Upper lobe of right lung (tissue), 1 donor: ENCODE results near the gene PTTG1IP. TPM values are rescaled to one million over a fixed set of nuclear protein-coding genes. Genes with fewer than 3 reads are reported as not detected.

ENCODE experiments used
- ATAC-seq: fragments of 200-7000 bp; cut with Tn5 transposase; one replicate; pipeline ENCODE4 v1.9.1; 2020; ENCODE audit warnings: mild to moderate bottlenecking, moderate library complexity
- DNase-seq: peaks from one replicate; pipeline ENCODE4 v3.0.0-alpha.2; 2020
- H3K27ac ChIP-seq: fragments of 200-600 bp; one replicate; pipeline ENCODE4 v1.8.0; 2022
- H3K27me3 ChIP-seq: fragments of 200-600 bp; one replicate; pipeline ENCODE4 v1.8.0; 2022; ENCODE audit warnings: mild to moderate bottlenecking
- H3K36me3 ChIP-seq: fragments of 200-600 bp; one replicate; pipeline ENCODE4 v1.8.0; 2022
- H3K4me1 ChIP-seq: fragments of 200-600 bp; one replicate; pipeline ENCODE4 v1.8.0; 2022
- H3K4me3 ChIP-seq: fragments of 200-600 bp; one replicate; pipeline ENCODE4 v1.8.0; 2022; ENCODE audit warnings: mild to moderate bottlenecking
- H3K9me3 ChIP-seq: fragments of 200-600 bp; one replicate; pipeline ENCODE4 v1.8.0; 2022
- CTCF ChIP-seq: fragments of 200-600 bp; IDR thresholded peaks from one replicate; pipeline ENCODE4 v1.8.0; 2022; ENCODE audit warnings: antibody characterized with exemption
- intact Hi-C: fragments of 100-400 bp; cut with DNase I; formaldehyde crosslinking; loops from one replicate; pipeline ENCODE4 v1.11.0; 2022
- total RNA-seq: library from RNA; stranded (reverse); fragmentation: NEBNext Ultra II Directional; extraction: Animal tissue kit (Norgen Biotek cat#: 25700); gene quantifications from one replicate; pipeline ENCODE4 v1.2.1, GENCODE V29; 2021
- donor health status: DM: no; HTN: yes; CAD: no; lungs with severe emphysema.

PTTG1IP gene
- total RNA-seq, 1 donor from 2014 or later, result 244 TPM

DNA sequence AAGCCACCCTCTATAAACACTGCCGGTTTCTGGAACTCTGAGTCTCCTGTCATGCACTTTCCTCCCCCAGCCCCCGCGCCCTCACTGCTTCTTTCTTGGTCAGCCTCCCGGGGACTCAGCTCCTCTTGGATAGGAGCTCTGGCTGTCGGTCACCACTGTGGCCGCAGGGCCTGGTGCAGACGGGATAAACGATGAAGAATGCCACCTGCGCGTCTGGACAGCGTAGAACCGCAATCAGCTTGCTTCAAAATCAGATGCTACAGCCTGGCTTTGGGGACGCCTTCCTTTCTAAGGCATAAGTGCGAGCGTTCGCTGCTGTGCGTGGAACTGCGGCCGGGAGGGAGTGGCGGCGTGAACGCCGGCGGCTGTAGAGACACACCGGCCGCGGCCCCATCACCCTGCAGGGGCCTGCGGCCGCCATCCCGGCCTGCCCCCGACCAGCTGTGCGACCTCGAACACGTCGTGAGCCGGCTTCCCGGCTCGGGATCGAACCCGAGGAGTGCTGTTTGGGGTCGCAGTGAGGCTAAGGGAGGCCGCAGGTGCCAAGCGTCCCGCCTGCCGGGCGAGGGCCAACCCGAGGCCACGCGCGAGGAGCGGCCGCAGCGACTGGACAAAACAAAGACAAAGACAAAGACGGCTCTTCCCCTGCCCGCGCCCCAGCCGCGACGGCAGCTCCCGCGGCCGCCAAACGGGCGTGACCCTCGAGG is 688 bp downstream of the PTTG1IP start:
- ATAC-seq, result no peak
- no peaks in the 10 kb centered on the region for H3K9me3 ChIP-seq
- H3K27me3 ChIP-seq, result no peaks in the 10 kb centered on the region
- intact Hi-C loops, result no loop called here
- H3K4me3 ChIP-seq, result peak overlapping the region; percentile 76
- DNase-seq, result peak; percentile 79
- H3K36me3 ChIP-seq, result no peaks in the 10 kb centered on the region
- peaks cover 49% of the 10 kb centered on the region for H3K4me1 ChIP-seq
- peak overlapping the region; percentile 97 for H3K27ac ChIP-seq
- TF ChIP-seq CTCF, result no peak

- ATAC-seq (no peak), DNase-seq (no peak)
- Histone ChIP-seq H3K4me1 (peaks cover 54% of the 10 kb centered on the region), H3K27me3 (no peaks in the 10 kb centered on the region), H3K36me3 (peaks cover under 1% of the 10 kb centered on the region), H3K27ac (peak overlapping the region; percentile 97), H3K4me3 (peak overlapping the region; percentile 76), H3K9me3 (no peaks in the 10 kb centered on the region)
- intact Hi-C loops, result no loop called here
- TF ChIP-seq CTCF, result peak; percentile 1
These were observed 1.2 kb downstream of the PTTG1IP start for GRCh38 chr21:44872323-44872648.

DNA sequence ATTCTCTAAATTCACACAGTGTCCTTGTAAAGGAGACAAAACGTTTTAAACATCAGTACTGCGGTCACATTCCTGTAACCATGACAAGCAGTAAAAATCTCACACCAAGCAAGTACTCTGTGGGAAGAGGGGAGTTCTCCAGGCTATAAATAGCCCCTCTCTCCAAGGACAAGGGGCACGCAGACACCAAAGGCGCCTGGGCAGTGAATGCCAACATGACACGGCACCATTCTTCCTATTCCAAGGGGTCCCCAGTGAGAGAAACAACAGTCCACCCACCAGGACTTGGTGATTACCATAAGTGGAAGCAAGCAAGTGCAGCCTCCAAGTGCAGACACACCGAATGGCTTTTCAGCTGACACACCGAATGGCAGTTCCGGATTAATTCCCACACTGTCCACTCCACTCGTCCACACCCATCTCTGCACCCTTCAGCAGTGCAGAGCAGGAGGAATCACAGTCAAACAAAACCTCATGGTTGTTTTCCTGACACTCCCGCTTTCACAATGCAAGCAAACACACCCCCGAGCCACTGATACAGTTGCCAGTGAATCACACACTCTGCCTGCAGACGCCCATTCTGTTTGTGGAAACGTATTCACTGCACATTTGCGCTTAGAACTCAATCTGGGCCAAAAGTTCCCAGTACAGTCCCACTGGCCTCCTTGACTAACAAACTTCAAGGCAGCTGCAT is 1.8 kb downstream of the PTTG1IP start:
- DNase-seq (peak; percentile 63), ATAC-seq (peak; percentile 16)
- Histone ChIP-seq H3K9me3 (no peaks in the 10 kb centered on the region), H3K27me3 (no peaks in the 10 kb centered on the region), H3K4me3 (peak overlapping the region; percentile 76), H3K36me3 (peaks cover 6% of the 10 kb centered on the region), H3K27ac (peak overlapping the region; percentile 97), H3K4me1 (peaks cover 60% of the 10 kb centered on the region)
- no peak for TF ChIP-seq CTCF
- intact Hi-C loops, result no loop called here

GRCh38 chr21:44870748-44871495 is 2.6 kb downstream of the PTTG1IP start:
- Histone ChIP-seq H3K27me3 (no peaks in the 10 kb centered on the region), H3K27ac (peak overlapping the region; percentile 97), H3K9me3 (no peaks in the 10 kb centered on the region), H3K36me3 (peaks cover 7% of the 10 kb centered on the region), H3K4me3 (peak overlapping the region; percentile 76), H3K4me1 (peaks cover 62% of the 10 kb centered on the region)
- no peak for ATAC-seq
- DNase-seq, result peak; percentile 67
- no peak for TF ChIP-seq CTCF
- intact Hi-C loops, result no loop called here

- no peak for TF ChIP-seq CTCF
- peak; percentile 6 for ATAC-seq
These were observed 3.4 kb downstream of the PTTG1IP start for GRCh38 chr21:44869781-44870747.

More at GRCh38 chr21:44869781-44870747, 3.4 kb downstream of the PTTG1IP start:
- peaks cover 13% of the 10 kb centered on the region for H3K36me3 ChIP-seq
- peak; percentile 52 for DNase-seq
- peaks cover 66% of the 10 kb centered on the region for H3K4me1 ChIP-seq
- peak overlapping the region; percentile 12 for H3K4me3 ChIP-seq
- H3K27ac ChIP-seq, result peak overlapping the region; percentile 97
- intact Hi-C loops, result no loop called here
- H3K27me3 ChIP-seq, result no peaks in the 10 kb centered on the region
- no peaks in the 10 kb centered on the region for H3K9me3 ChIP-seq
